Kidney (tissue), 14 donors: ENCODE measurements around the gene MFSD6L. TPM values are rescaled to one million over a fixed set of nuclear protein-coding genes. Genes with fewer than 3 reads are reported as not detected.

Experiments
- DNase-seq, 5 donors: peaks; one replicate each; pipeline ENCODE4 v3.0.0-alpha.2; 2013 to 2020
- FAIRE-seq: peaks from 2 replicates; lab custom pipeline; 2012; peaks lifted over from hg19 to GRCh38; lab: Jason Lieb, UNC
- H3K27ac ChIP-seq, 2 donors: one replicate each; pipeline ENCODE4 v1.7.0; 2013; ENCODE audit warnings: low read depth in 2 of 2, low read length in 2 of 2, inconsistent platforms in 1 of 2
- H3K27me3 ChIP-seq: one replicate; pipeline ENCODE4 v1.7.1; 2013; ENCODE audit warnings: low read length, inconsistent platforms; ENCODE audit not compliant: control insufficient read depth, insufficient read depth
- H3K36me3 ChIP-seq, 3 donors: one replicate each; pipeline versions ENCODE4 v1.7.0 to v1.7.1; 2013; ENCODE audit warnings: low read length in 3 of 3, control low read depth in 1 of 3, inconsistent platforms in 1 of 3; ENCODE audit not compliant: insufficient read depth in 3 of 3, control insufficient read depth in 2 of 3
- H3K4me1 ChIP-seq, 3 donors: one replicate each; pipeline versions ENCODE4 v1.7.0 to v1.7.1; 2013; ENCODE audit warnings: low read length in 3 of 3, inconsistent platforms in 1 of 3, low read depth in 1 of 3; ENCODE audit not compliant: control insufficient read depth in 2 of 3, insufficient read depth in 2 of 3
- H3K4me3 ChIP-seq, 3 donors: one replicate each; pipeline versions ENCODE4 v1.7.0 to v1.8.1; 2013; ENCODE audit warnings: low read length in 3 of 3, control low read depth in 1 of 3, inconsistent platforms in 1 of 3
- H3K9ac ChIP-seq, 3 donors: one replicate each; pipeline versions ENCODE4 v1.7.0 to v1.7.1; 2013; ENCODE audit warnings: low read length in 3 of 3, control low read depth in 1 of 3, inconsistent platforms in 1 of 3
- H3K9me3 ChIP-seq, 3 donors: one replicate each; pipeline versions ENCODE4 v1.7.0 to v1.7.1; 2013; ENCODE audit warnings: low read length in 3 of 3, control low read depth in 1 of 3, inconsistent platforms in 1 of 3; ENCODE audit not compliant: control insufficient read depth in 2 of 3, insufficient read depth in 1 of 3
- intact Hi-C: fragments of 100-400 bp; cut with DNase I; formaldehyde crosslinking; loops from one replicate; pipeline ENCODE4 v1.11.1; 2022
- polyA plus RNA-seq: library from polyadenylated mRNA; stranded (reverse); fragments of 350-450 nt; fragmentation: Illumina TruSeq; extraction: RNeasy Lipid Tissue Mini Kit (QIAGEN cat#74804); gene quantifications from one replicate; pipeline ENCODE4 v1.2.3, GENCODE V29; 2014; ENCODE audit warnings: low read depth, low replicate concordance; ENCODE audit not compliant: insufficient read depth
- total RNA-seq: library from RNA; stranded (reverse); fragmentation: NEBNext Ultra II Directional; extraction: Animal tissue kit (Norgen Biotek cat#: 25700); gene quantifications from one replicate; pipeline ENCODE4 v1.2.1, GENCODE V29; 2021
- TF ChIP-seq, protein P1 (sequence below): IDR thresholded peaks from 3 replicates; pipeline ENCODE4 v1.5.1; 2012; ENCODE audit warnings: mild to moderate bottlenecking, moderate library complexity, borderline replicate concordance; ENCODE audit not compliant: insufficient read depth; ENCODE audit errors: extremely low read depth
- donor health status: control.
- donor health status: control.
- donor health status: control.
- donor health status: control.
- donor health status: control.
- donor health status: DM: yes; HTN: yes; CAD: no.
- donor health status: Normal renal cell carcinoma (clear cell type).

MFSD6L gene
- total and polyA plus RNA-seq, 2 donors from 2014 or later: 3.1 to 3.8 TPM

DNA sequence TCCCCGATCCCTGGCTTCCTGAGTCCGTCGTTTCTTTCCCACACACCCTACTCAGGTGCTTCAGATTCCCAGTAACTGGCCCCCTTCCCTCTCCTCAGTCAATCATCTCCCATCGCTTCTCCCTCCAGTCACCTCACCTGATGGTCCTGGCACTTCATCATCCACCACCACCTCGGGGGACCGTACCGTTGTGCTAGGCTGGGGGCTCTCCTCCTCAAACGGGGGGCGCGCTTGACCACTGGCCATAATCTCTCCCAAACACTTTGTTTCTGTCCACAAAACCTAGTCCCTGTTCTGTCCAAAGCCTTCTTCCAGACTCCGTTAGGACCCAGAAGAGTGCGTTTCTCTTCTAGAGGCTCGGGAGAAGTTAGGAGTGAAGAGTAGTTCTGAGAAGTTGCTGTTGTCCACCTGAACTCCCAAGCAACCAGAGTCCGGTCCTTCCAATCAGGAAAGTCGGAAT lies 41.0 kb downstream of the MFSD6L start, which contains the start of gene SPDYE4:
Gene SPDYE4, minus strand, starts transcription at position 410 of the 460 bp plus-strand sequence. Its CDS starts 164 bp downstream, at position 246.
- DNase-seq (no peak), FAIRE-seq (no peak)
- Histone ChIP-seq H3K9ac (no peak within 1 kb of the TSS), H3K4me3 (no peak within 1 kb of the TSS), H3K36me3 (no peaks in the 10 kb centered on the region), H3K9me3 (no peaks in the 10 kb centered on the region), H3K27me3 (no peaks in the 10 kb centered on the region), H3K27ac (no peak within 1 kb of the TSS), H3K4me1 (no peaks in the 10 kb centered on the region)
- TF ChIP-seq, protein P1, sequence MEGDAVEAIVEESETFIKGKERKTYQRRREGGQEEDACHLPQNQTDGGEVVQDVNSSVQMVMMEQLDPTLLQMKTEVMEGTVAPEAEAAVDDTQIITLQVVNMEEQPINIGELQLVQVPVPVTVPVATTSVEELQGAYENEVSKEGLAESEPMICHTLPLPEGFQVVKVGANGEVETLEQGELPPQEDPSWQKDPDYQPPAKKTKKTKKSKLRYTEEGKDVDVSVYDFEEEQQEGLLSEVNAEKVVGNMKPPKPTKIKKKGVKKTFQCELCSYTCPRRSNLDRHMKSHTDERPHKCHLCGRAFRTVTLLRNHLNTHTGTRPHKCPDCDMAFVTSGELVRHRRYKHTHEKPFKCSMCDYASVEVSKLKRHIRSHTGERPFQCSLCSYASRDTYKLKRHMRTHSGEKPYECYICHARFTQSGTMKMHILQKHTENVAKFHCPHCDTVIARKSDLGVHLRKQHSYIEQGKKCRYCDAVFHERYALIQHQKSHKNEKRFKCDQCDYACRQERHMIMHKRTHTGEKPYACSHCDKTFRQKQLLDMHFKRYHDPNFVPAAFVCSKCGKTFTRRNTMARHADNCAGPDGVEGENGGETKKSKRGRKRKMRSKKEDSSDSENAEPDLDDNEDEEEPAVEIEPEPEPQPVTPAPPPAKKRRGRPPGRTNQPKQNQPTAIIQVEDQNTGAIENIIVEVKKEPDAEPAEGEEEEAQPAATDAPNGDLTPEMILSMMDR: no peak
- intact Hi-C loops: no loop called here

DNA sequence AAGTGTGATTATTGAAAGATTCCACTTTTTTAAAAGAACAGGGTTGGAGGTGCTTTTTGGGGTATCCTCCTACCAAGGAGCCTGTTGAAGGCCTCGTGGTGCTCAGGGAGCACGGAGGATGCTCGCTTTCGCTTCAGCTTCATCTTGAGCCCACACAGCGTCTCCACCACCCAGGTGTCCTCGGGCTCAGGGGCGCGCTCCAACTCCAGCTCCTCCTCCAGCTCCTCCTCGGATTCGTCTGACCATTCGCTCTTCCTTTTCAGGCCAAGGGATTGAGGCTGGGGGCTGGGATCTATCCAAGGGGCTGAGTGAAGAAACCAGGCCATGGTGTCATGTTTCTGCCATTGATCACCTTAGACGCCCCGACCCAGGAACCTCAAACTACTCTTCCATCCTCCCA lies 42.0 kb downstream of the MFSD6L start:
- H3K4me1 ChIP-seq: no peaks in the 10 kb centered on the region
- intact Hi-C loops: no loop called here
- H3K36me3 ChIP-seq: no peaks in the 10 kb centered on the region
- TF ChIP-seq, protein P1: no peak
- no peak overlapping the region for H3K4me3 ChIP-seq
- no peak for DNase-seq
- H3K9me3 ChIP-seq: no peaks in the 10 kb centered on the region
- H3K27me3 ChIP-seq: no peaks in the 10 kb centered on the region
- no peak for FAIRE-seq
- H3K9ac ChIP-seq: no peak overlapping the region
- H3K27ac ChIP-seq: no peak overlapping the region

DNA sequence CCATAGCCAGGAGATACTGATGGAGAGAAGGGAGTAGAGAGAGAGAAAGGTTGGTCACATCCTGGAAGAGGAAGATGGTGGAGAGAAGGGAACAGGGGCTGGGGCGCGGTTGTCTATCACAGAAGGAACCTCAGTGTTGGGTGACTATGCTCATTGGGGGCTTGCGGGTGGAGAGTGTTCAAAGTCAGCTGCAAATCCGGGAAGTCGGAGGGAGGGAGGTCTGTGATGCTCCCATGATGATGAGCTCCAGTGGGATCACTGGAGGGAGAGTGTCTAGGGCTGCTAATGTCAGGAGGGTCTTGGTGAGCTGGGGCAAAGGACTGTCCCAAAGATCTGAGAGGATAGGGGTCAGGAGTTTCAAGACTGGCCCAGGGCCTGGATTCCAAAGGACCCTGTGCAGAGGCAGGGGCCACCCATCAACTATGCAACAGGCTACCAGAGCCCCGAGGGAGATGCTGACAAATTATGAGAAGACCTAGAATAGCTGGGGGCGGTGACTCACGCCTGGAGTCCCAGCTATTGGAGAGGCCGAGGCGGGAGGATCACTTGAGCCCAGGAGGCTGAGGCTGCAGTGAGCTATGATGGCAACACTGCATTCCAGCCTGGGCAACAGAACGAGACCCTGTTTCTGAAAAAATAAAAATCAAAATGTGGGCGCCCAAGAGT lies 43.4 kb downstream of the MFSD6L start:
- Histone ChIP-seq H3K4me1 (no peaks in the 10 kb centered on the region), H3K9ac (no peak overlapping the region)
- TF ChIP-seq, protein P1: no peak

More for the DNA sequence above, 43.4 kb downstream of the MFSD6L start:
- H3K27ac ChIP-seq: no peak overlapping the region
- intact Hi-C loops: no loop called here
- H3K4me3 ChIP-seq: no peak overlapping the region
- DNase-seq: no peak
- H3K27me3 ChIP-seq: no peaks in the 10 kb centered on the region
- H3K36me3 ChIP-seq: no peaks in the 10 kb centered on the region
- H3K9me3 ChIP-seq: no peaks in the 10 kb centered on the region
- no peak for FAIRE-seq
